ENCODE results near the gene B4GALT5.
"Not testable (repeated sequence)": the region's sequence is repeated elsewhere in the genome, so short reads cannot be mapped to it uniquely, and the experiment has no call there.

Gene B4GALT5

DNA sequence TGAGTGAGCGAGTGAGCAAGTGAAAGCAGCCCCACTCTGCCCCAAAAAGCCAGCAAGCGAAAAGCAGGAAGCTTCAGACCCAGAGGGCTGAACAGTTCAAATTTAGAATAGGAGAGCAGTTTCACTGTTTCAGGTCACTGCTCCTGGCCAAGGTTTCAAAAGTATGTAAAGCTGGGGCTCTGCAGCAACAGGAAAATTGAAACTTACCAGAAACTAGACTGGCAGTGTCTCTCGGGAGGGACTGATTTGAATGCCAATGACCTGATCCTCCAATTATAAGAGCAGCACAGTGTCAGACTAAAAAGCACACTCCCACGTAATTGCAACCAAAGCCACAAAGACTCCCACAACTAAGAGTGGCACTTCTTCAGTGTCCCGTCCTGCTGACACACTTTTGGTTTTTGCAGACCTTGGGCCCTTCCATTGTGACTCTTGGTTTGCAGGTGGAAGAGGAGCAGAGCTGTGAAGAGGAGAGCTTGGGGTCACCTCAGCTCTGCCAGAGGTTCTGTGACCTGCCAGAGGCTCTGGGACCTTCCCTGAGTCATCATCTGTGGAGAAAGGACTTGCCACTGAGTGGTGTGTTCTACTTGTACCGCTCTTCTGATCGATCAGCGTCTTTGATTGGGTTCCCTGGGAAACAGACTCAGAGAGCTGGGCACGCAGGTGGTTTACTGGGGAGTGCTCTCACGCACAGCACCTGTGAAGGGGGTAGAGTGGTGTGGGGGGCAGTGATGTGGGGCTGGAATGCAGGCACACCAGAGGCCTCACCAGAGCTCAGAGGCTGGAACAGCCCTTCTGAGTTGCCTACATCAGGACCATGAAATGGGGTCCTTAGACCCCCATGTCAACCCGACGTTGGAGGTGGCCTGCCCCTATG is 93.1 kb downstream of the B4GALT5 start:
- TF ChIP-seq, protein P1, sequence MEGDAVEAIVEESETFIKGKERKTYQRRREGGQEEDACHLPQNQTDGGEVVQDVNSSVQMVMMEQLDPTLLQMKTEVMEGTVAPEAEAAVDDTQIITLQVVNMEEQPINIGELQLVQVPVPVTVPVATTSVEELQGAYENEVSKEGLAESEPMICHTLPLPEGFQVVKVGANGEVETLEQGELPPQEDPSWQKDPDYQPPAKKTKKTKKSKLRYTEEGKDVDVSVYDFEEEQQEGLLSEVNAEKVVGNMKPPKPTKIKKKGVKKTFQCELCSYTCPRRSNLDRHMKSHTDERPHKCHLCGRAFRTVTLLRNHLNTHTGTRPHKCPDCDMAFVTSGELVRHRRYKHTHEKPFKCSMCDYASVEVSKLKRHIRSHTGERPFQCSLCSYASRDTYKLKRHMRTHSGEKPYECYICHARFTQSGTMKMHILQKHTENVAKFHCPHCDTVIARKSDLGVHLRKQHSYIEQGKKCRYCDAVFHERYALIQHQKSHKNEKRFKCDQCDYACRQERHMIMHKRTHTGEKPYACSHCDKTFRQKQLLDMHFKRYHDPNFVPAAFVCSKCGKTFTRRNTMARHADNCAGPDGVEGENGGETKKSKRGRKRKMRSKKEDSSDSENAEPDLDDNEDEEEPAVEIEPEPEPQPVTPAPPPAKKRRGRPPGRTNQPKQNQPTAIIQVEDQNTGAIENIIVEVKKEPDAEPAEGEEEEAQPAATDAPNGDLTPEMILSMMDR (IDR thresholded peaks at IDR 0.05; ENCODE audit: low read depth, low read length, missing control alignments): no peak
- no peak for DNase-seq (ENCODE audit: extremely low read depth, low read depth)

DNA sequence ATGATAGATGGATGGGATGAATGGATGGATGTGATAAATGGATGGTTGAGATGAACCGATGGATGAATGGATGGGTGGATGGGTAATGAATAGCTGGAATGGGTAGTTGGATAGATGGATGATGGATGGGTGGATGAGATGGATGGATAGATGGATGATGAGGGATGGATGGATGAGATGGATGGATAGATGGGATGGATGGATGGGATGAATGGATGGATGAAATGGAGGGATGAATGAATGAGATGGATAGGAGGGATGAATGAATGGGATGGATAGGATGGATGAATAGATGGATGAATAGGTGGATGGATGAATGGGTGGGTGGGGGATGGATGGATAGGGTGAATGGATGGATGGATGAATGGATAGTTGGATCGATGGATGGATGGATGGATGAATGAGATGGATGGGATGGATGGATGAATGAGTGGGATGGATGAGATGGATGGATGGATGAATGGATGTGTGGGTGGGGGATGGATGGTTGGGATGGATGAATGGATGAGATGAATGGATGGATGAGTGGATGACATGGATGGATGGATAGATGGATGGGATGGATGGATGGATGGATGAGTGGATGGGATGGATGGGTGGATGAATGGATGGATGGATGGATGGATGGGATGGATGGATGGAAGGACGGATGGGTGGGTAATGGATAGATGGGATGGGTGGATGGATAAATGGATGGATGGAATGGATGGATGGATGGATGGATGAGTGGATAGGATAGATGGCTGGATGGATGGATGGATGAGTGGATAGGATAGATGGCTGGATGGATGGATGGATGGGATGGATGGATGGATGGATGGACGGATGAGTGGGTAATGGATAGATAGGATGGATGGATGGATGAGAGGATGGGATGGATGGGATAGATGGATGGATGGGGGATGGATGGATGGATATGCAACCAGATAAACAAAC is 94.3 kb downstream of the B4GALT5 start:
- TF ChIP-seq, protein P1 (IDR thresholded peaks at IDR 0.05; ENCODE audit: low read depth, low read length, missing control alignments): no peak
- no peak overlapping the region for H3K4me3 ChIP-seq (replicated peaks; ENCODE audit: low read depth, low read length)
- no peak for DNase-seq (ENCODE audit: extremely low read depth, low read depth)

More for the DNA sequence above, 93.1 kb downstream of the B4GALT5 start:
- no peak overlapping the region for H3K4me3 ChIP-seq (replicated peaks; ENCODE audit: low read depth, low read length)

DNA sequence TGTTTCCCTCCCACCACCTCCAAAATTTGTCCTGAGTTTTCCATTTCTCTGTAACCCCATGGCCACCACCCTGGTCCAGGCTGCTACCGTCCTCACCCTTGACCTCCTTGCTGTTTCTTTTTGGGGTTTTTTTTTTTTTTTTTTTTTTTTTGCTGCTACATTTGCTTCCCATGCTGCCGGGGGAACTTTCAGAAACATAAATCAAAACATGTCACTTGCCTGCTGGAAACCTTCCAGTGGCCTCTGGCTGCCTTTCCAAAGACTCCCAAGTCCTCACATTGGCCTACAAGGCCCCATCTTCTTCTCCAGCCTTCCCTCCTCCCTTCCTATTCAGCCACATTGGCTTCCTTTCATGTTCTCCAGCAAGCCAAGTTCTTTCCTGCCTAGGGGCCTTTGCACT is 95.4 kb downstream of the B4GALT5 start:
- no peak overlapping the region for H3K4me3 ChIP-seq (replicated peaks; ENCODE audit: low read depth, low read length)
- DNase-seq (ENCODE audit: extremely low read depth, low read depth): no peak
- TF ChIP-seq, protein P1 (IDR thresholded peaks at IDR 0.05; ENCODE audit: low read depth, low read length, missing control alignments): no peak

DNA sequence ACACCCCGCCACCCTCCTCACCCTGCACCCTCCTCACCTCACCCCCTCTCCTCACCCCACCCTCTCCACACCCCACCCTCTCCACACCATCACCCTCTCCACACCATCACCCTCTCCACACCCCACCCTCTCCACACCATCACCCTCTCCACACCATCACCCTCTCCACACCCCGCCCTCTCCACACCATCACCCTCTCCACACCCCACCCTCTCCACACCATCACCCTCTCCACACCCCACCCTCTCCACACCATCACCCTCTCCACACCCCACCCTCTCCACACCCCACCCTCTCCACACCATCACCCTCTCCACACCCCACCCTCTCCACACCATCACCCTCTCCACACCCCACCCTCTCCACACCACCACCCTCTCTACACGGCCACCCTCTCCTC is 96.3 kb downstream of the B4GALT5 start:
- not testable (repeated sequence) for DNase-seq (ENCODE audit: extremely low read depth, low read depth)

DNA sequence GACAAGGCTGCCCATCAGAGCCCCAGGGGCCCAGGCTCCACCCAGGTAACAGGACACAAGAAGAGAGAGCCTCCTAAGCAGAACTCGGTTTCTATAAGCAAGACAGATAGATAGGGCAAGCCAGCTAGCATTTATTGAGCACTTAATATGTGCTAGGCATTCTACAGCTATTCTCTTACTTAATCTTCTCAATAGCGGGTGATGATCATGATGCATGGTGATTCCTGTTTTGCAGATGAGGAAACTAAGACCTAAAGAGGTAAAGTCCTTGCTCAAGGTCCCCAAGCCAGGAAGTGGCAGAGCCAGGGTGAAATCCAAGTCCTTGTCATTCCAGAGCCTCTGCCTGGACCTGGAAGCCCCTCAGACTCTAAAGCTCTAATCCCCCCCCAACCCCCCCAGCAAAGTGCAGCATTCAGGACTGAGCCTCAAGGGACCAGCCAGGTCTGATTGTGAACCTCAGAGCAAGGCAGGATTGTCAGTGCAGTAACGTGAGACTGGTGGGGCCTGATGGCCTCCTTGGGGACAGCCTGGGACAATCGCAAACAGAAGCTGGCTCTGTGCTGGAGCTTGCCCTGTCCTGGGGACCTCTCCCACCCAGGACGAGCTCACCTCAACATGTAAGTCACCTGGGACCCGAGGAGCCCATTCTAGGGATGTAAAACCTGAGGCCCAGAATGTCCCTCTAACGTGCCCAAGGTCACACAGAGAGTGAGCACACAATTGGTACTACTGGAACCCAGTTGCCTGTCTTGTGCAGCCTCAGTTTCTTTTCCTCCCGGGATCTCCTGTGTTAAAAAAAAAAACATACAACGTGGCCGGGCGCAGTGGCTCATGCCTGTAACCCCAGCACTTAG is 97.3 kb downstream of the B4GALT5 start:
- TF ChIP-seq, protein P1 (IDR thresholded peaks at IDR 0.05; ENCODE audit: low read depth, low read length, missing control alignments): no peak
- no peak overlapping the region for H3K4me3 ChIP-seq (replicated peaks; ENCODE audit: low read depth, low read length)

More for the DNA sequence above, 96.3 kb downstream of the B4GALT5 start:
- not testable (repeated sequence) for H3K4me3 ChIP-seq (replicated peaks; ENCODE audit: low read depth, low read length)

DNA sequence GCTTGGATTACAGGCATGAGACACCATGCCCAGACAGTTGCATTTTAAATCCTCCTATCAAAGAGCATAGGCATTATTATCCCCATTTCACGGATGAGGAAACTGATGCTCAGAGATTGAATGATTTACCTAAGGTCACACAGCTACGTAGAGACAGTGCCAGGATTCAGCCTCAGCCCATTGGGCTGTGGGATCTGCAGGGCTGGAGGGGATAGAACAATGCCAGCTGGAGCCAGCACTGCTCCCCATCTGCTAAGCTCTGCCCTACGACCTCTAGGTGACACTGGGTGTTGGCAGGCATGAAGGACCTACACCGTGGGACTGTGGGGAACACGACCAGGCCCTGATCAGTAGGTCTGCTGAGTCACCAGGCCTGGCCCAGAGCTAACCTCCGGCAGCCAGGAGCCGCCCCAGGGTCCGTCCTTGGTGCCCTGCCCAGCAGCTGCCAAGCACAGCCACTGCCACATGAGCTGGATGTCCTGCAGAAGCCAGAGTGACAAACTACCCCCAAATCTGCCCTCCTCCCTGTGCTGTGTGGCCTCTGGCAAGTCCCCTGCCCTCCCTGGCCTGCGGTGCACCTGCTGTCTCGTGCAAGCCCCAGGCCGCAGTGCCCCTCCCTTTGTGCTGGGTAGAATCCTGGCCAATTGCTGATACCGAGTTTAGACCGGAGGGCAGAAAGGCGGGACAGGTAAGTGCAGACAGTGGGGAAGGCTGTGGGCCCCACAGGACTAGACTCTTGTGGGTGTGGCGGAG is 98.1 kb downstream of the B4GALT5 start:
- no peak for DNase-seq (ENCODE audit: extremely low read depth, low read depth)
- TF ChIP-seq, protein P1 (IDR thresholded peaks at IDR 0.05; ENCODE audit: low read depth, low read length, missing control alignments): no peak
- H3K4me3 ChIP-seq (replicated peaks; ENCODE audit: low read depth, low read length): no peak overlapping the region

More for the DNA sequence above, 97.3 kb downstream of the B4GALT5 start:
- DNase-seq (ENCODE audit: extremely low read depth, low read depth): no peak

DNA sequence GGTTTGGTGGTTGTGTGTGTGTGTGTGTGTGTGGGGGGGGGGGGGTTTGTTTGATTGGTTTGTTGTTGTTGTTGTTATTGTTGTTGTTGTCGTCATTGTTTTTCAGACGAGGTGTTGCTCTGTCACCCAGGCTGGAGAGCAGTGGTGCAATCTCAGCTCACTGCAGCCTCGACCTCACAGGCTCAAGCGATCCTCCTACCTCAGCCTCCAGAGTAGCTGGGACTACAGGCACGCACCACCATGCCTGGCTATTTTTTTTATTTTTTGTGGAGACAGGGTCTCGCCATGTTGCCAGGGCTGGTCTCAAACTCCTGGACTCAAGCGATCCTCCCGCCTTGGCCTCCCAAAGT is 98.7 kb downstream of the B4GALT5 start:
- DNase-seq (ENCODE audit: extremely low read depth, low read depth); H3K4me3 ChIP-seq (replicated peaks; ENCODE audit: low read depth, low read length): not testable (repeated sequence)
